ENCODE results near the gene PAEP. TPM values are rescaled to one million over a fixed set of nuclear protein-coding genes. Genes with fewer than 3 reads are reported as not detected.
"Not testable (repeated sequence)": the region's sequence is repeated elsewhere in the genome, so short reads cannot be mapped to it uniquely, and the experiment has no call there.

Gene PAEP
- total RNA-seq, 1 donor from 2014 or later, result not detected

GRCh38 chr9:135536216-135536615 lies 25.3 kb upstream of the PAEP start:
- Histone ChIP-seq H3K9me3 (ENCODE audit: control insufficient read depth in 3 of 3, low read length in 3 of 3) (peaks cover 0 to 2% (median 0%) of the 10 kb centered on the region in 3 donors), H3K4me3 (ENCODE audit: low read length in 3 of 3) (no peak overlapping the region), H3K36me3 (ENCODE audit: control insufficient read depth in 3 of 3, insufficient read depth in 3 of 3, low read length in 3 of 3) (no peaks in the 10 kb centered on the region), H3K4me1 (ENCODE audit: control insufficient read depth in 3 of 3, insufficient read depth in 3 of 3, low read length in 3 of 3) (no peaks in the 10 kb centered on the region), H3K27me3 (ENCODE audit: control insufficient read depth in 3 of 3, insufficient read depth in 3 of 3, low read length in 3 of 3) (peaks cover 7 to 12% (median 7%) of the 10 kb centered on the region in 3 donors), H3K9ac (ENCODE audit: low read depth in 1 of 3, low read length in 3 of 3) (no peak overlapping the region), H3K27ac (ENCODE audit: low read depth, low read length) (no peak overlapping the region)

- H3K27me3 ChIP-seq (ENCODE audit: control insufficient read depth in 3 of 3, insufficient read depth in 3 of 3, low read length in 3 of 3); H3K9ac ChIP-seq (ENCODE audit: low read depth in 1 of 3, low read length in 3 of 3); H3K4me1 ChIP-seq (ENCODE audit: control insufficient read depth in 3 of 3, insufficient read depth in 3 of 3, low read length in 3 of 3); H3K4me3 ChIP-seq (ENCODE audit: low read length in 3 of 3); H3K27ac ChIP-seq (ENCODE audit: low read depth, low read length); H3K9me3 ChIP-seq (ENCODE audit: control insufficient read depth in 3 of 3, low read length in 3 of 3); H3K36me3 ChIP-seq (ENCODE audit: control insufficient read depth in 3 of 3, insufficient read depth in 3 of 3, low read length in 3 of 3): not testable (repeated sequence)
Observed at GRCh38 chr9:135543262-135543894, 18.2 kb upstream of the PAEP start.

GRCh38 chr9:135544981-135545635 lies 16.4 kb upstream of the PAEP start:
- Histone ChIP-seq H3K4me1 (ENCODE audit: control insufficient read depth in 3 of 3, insufficient read depth in 3 of 3, low read length in 3 of 3) (no peaks in the 10 kb centered on the region), H3K9me3 (ENCODE audit: control insufficient read depth in 3 of 3, low read length in 3 of 3) (no peaks in the 10 kb centered on the region), H3K36me3 (ENCODE audit: control insufficient read depth in 3 of 3, insufficient read depth in 3 of 3, low read length in 3 of 3) (no peaks in the 10 kb centered on the region), H3K27me3 (ENCODE audit: control insufficient read depth in 3 of 3, insufficient read depth in 3 of 3, low read length in 3 of 3) (peaks cover 0 to 3% (median 1%) of the 10 kb centered on the region in 3 donors), H3K9ac (ENCODE audit: low read depth in 1 of 3, low read length in 3 of 3) (no peak overlapping the region), H3K4me3 (ENCODE audit: low read length in 3 of 3) (no peak overlapping the region), H3K27ac (ENCODE audit: low read depth, low read length) (no peak overlapping the region)

- H3K27ac ChIP-seq (ENCODE audit: low read depth, low read length); H3K4me1 ChIP-seq (ENCODE audit: control insufficient read depth in 3 of 3, insufficient read depth in 3 of 3, low read length in 3 of 3); H3K27me3 ChIP-seq (ENCODE audit: control insufficient read depth in 3 of 3, insufficient read depth in 3 of 3, low read length in 3 of 3); H3K9me3 ChIP-seq (ENCODE audit: control insufficient read depth in 3 of 3, low read length in 3 of 3); H3K9ac ChIP-seq (ENCODE audit: low read depth in 1 of 3, low read length in 3 of 3); H3K4me3 ChIP-seq (ENCODE audit: low read length in 3 of 3); H3K36me3 ChIP-seq (ENCODE audit: control insufficient read depth in 3 of 3, insufficient read depth in 3 of 3, low read length in 3 of 3): not testable (repeated sequence)
Observed at GRCh38 chr9:135545646-135546176, 15.8 kb upstream of the PAEP start, which contains the start of gene OBP2A. Gene OBP2A, plus strand, starts transcription at chr9:135546126. Its CDS starts 55 bp downstream, at chr9:135546181.

GRCh38 chr9:135546792-135547617 lies 14.6 kb upstream of the PAEP start:
- H3K4me1 ChIP-seq (ENCODE audit: control insufficient read depth in 3 of 3, insufficient read depth in 3 of 3, low read length in 3 of 3); H3K4me3 ChIP-seq (ENCODE audit: low read length in 3 of 3); H3K36me3 ChIP-seq (ENCODE audit: control insufficient read depth in 3 of 3, insufficient read depth in 3 of 3, low read length in 3 of 3); H3K9ac ChIP-seq (ENCODE audit: low read depth in 1 of 3, low read length in 3 of 3); H3K9me3 ChIP-seq (ENCODE audit: control insufficient read depth in 3 of 3, low read length in 3 of 3); H3K27ac ChIP-seq (ENCODE audit: low read depth, low read length): not testable (repeated sequence)
- peaks cover 0 to 12% (median 7%) of the 10 kb centered on the region in 3 donors for H3K27me3 ChIP-seq (ENCODE audit: control insufficient read depth in 3 of 3, insufficient read depth in 3 of 3, low read length in 3 of 3)

- no peaks in the 10 kb centered on the region for H3K4me1 ChIP-seq (ENCODE audit: control insufficient read depth in 3 of 3, insufficient read depth in 3 of 3, low read length in 3 of 3)
- H3K9me3 ChIP-seq (ENCODE audit: control insufficient read depth in 3 of 3, low read length in 3 of 3), result no peaks in the 10 kb centered on the region
- no peak overlapping the region for H3K9ac ChIP-seq (ENCODE audit: low read depth in 1 of 3, low read length in 3 of 3)
- peaks cover 0 to 12% (median 7%) of the 10 kb centered on the region in 3 donors for H3K27me3 ChIP-seq (ENCODE audit: control insufficient read depth in 3 of 3, insufficient read depth in 3 of 3, low read length in 3 of 3)
- no peak overlapping the region for H3K4me3 ChIP-seq (ENCODE audit: low read length in 3 of 3)
- no peaks in the 10 kb centered on the region for H3K36me3 ChIP-seq (ENCODE audit: control insufficient read depth in 3 of 3, insufficient read depth in 3 of 3, low read length in 3 of 3)
- H3K27ac ChIP-seq (ENCODE audit: low read depth, low read length), result no peak overlapping the region
Observed at GRCh38 chr9:135547756-135548736, 13.5 kb upstream of the PAEP start.

GRCh38 chr9:135549478-135550343 lies 11.8 kb upstream of the PAEP start:
- H3K27me3 ChIP-seq (ENCODE audit: control insufficient read depth in 3 of 3, insufficient read depth in 3 of 3, low read length in 3 of 3), result peaks cover 0 to 11% (median 7%) of the 10 kb centered on the region in 3 donors
- H3K27ac ChIP-seq (ENCODE audit: low read depth, low read length); H3K36me3 ChIP-seq (ENCODE audit: control insufficient read depth in 3 of 3, insufficient read depth in 3 of 3, low read length in 3 of 3); H3K4me1 ChIP-seq (ENCODE audit: control insufficient read depth in 3 of 3, insufficient read depth in 3 of 3, low read length in 3 of 3); H3K9ac ChIP-seq (ENCODE audit: low read depth in 1 of 3, low read length in 3 of 3); H3K9me3 ChIP-seq (ENCODE audit: control insufficient read depth in 3 of 3, low read length in 3 of 3); H3K4me3 ChIP-seq (ENCODE audit: low read length in 3 of 3): not testable (repeated sequence)

- Histone ChIP-seq H3K9ac (ENCODE audit: low read depth in 1 of 3, low read length in 3 of 3) (no peak overlapping the region), H3K27me3 (ENCODE audit: control insufficient read depth in 3 of 3, insufficient read depth in 3 of 3, low read length in 3 of 3) (peaks cover 0 to 9% (median 7%) of the 10 kb centered on the region in 3 donors), H3K9me3 (ENCODE audit: control insufficient read depth in 3 of 3, low read length in 3 of 3) (no peaks in the 10 kb centered on the region), H3K4me3 (ENCODE audit: low read length in 3 of 3) (no peak overlapping the region), H3K4me1 (ENCODE audit: control insufficient read depth in 3 of 3, insufficient read depth in 3 of 3, low read length in 3 of 3) (no peaks in the 10 kb centered on the region), H3K27ac (ENCODE audit: low read depth, low read length) (no peak overlapping the region), H3K36me3 (ENCODE audit: control insufficient read depth in 3 of 3, insufficient read depth in 3 of 3, low read length in 3 of 3) (no peaks in the 10 kb centered on the region)
Observed at GRCh38 chr9:135550344-135550918, 11.1 kb upstream of the PAEP start.
